ACC112 (cell line): ENCODE data around the gene ATAD2B.

Experiments used
- H2AFZ ChIP-seq: fragments of 200-600 bp; sonication (generic); one replicate; pipeline ENCODE4 v1.6.0; 2017; ENCODE audit warnings: antibody characterized with exemption, low read length; ENCODE audit not compliant: unreplicated experiment
- H3K27ac ChIP-seq: fragments of 200-600 bp; sonication (generic); 2 replicates; pipeline ENCODE4 v1.5.1; 2014; ENCODE audit warnings: low read depth, mild to moderate bottlenecking, antibody characterized with exemption, low read length, moderate library complexity
- H3K27me3 ChIP-seq: fragments of 200-600 bp; sonication (generic); 2 replicates; pipeline ENCODE4 v1.6.1; 2014; ENCODE audit warnings: mild to moderate bottlenecking, antibody characterized with exemption, low read length, moderate library complexity, mixed read lengths; ENCODE audit not compliant: insufficient read depth
- H3K36me3 ChIP-seq: fragments of 200-600 bp; sonication (generic); 2 replicates; pipeline ENCODE4 v1.6.1; 2016; ENCODE audit warnings: mild to moderate bottlenecking, antibody characterized with exemption, low read length, moderate library complexity, mixed read lengths; ENCODE audit not compliant: insufficient read depth
- H3K4me1 ChIP-seq: fragments of 200-600 bp; sonication (generic); one replicate; pipeline ENCODE4 v1.6.1; 2016; ENCODE audit warnings: low read length, mixed read lengths; ENCODE audit not compliant: insufficient read depth, unreplicated experiment, control insufficient read depth
- H3K4me3 ChIP-seq: fragments of 200-600 bp; sonication (generic); 2 replicates; pipeline ENCODE4 v1.5.1; 2014; ENCODE audit warnings: mild to moderate bottlenecking, low read depth, low read length
- H3K79me2 ChIP-seq: fragments of 200-600 bp; sonication (generic); one replicate; pipeline ENCODE4 v1.6.0; 2016; ENCODE audit warnings: low read length; ENCODE audit not compliant: control insufficient read depth, unreplicated experiment, insufficient read depth

Gene ATAD2B

DNA sequence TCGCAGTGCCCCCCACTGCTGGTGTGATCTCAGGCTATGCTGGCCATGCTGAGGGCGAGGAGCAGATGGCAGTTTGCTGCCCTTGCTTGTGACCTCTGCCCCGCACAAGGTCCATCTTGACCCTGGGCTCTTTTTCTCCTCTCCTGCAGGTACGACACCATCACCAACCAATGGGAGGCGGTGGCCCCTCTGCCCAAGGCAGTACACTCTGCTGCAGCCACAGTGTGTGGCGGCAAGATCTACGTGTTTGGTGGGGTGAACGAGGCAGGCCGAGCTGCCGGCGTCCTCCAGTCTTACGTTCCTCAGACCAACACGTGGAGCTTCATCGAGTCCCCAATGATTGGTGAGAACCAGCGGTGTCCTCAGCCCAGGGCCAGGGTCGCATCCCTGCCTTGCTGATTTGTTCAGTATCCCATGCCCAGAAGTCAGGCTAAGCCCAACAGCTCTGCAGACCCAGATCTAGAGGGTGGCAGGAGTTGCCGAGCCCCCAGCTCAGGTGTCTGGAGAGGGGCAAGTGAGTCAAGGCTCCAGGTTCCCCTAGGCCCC, 223.8 kb downstream of the ATAD2B start:
- H3K27me3 ChIP-seq: no peaks in the 10 kb centered on the region
- no peak overlapping the region for H2AFZ ChIP-seq
- no peak overlapping the region for H3K4me3 ChIP-seq
- H3K79me2 ChIP-seq: no peaks in the 10 kb centered on the region
- no peaks in the 10 kb centered on the region for H3K4me1 ChIP-seq
- H3K27ac ChIP-seq: no peak overlapping the region
- H3K36me3 ChIP-seq: peaks cover 4% of the 10 kb centered on the region; the same call in 1 of the 2 replicates

GRCh38 chr2:23700627-23701026, 226.3 kb downstream of the ATAD2B start:
- H3K27me3 ChIP-seq: no peaks in the 10 kb centered on the region
- no peaks in the 10 kb centered on the region for H3K79me2 ChIP-seq
- H3K27ac ChIP-seq: no peak overlapping the region
- H3K36me3 ChIP-seq: peaks cover 4% of the 10 kb centered on the region; the same call in 1 of the 2 replicates
- no peak overlapping the region for H3K4me3 ChIP-seq
- H2AFZ ChIP-seq: no peak overlapping the region
- H3K4me1 ChIP-seq: no peaks in the 10 kb centered on the region

- H2AFZ ChIP-seq: no peak overlapping the region
Measured at GRCh38 chr2:23699580-23699925, 227.4 kb downstream of the ATAD2B start.

DNA sequence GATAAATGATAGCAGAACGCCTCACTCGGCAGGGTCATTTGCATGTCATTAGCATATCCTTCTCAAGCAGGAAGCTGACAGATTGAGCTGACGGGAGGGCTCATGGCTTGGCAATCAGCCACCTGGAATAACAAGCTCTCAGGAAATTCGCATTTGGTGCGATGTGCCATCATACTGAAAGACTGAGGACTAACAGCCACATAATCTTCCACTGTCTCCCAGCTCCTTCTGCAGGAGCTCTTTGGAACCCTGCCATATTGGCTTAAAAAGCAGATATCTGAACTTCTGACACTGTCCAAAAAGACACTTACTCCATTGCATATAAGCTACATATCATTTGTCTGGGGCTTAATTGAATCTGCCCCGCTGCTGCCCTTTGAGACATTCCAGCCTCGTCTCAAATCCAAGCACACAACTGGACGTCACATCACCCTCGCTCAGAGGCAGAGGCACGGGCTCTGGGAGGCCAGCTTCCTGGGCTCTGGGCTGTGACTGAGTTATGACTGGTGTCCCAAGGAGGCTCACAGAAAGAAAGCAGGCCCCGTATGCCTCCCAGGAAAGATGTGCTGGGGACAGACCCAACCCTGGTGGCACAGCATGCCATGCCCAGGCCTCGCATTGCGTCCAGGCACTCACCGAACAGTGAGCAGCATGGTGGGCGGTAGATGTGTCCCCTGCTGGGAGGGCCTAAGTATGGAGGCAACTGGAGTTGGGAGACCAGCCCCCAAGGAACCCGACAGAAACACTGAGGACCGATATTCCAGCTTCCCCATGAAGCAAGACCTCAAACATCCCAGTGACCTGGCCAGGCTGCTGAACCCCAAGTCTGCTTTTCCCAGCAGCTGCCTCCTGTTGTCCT, 228.0 kb downstream of the ATAD2B start:
- H3K79me2 ChIP-seq: no peaks in the 10 kb centered on the region

More at GRCh38 chr2:23699580-23699925, 227.4 kb downstream of the ATAD2B start:
- Histone ChIP-seq H3K79me2 (no peaks in the 10 kb centered on the region), H3K36me3 (peaks cover 4% of the 10 kb centered on the region; the same call in 1 of the 2 replicates), H3K4me1 (no peaks in the 10 kb centered on the region), H3K4me3 (no peak overlapping the region), H3K27me3 (no peaks in the 10 kb centered on the region), H3K27ac (no peak overlapping the region)

More for the DNA sequence above, 228.0 kb downstream of the ATAD2B start:
- no peak overlapping the region for H2AFZ ChIP-seq
- no peaks in the 10 kb centered on the region for H3K27me3 ChIP-seq
- no peak overlapping the region for H3K4me3 ChIP-seq
- no peak overlapping the region for H3K27ac ChIP-seq
- no peaks in the 10 kb centered on the region for H3K4me1 ChIP-seq
- H3K36me3 ChIP-seq: peaks cover 4% of the 10 kb centered on the region; the same call in 1 of the 2 replicates
